ENCODE measurements around the gene SLC15A1. TPM values are rescaled to one million over a fixed set of nuclear protein-coding genes. Genes with fewer than 3 reads are reported as not detected.
A peak's percentile ranks its signal among the peaks of the same experiment; 100 is the strongest.

Gene SLC15A1
- total RNA-seq, 1 donor from 2014 or later: 0.11 TPM

DNA sequence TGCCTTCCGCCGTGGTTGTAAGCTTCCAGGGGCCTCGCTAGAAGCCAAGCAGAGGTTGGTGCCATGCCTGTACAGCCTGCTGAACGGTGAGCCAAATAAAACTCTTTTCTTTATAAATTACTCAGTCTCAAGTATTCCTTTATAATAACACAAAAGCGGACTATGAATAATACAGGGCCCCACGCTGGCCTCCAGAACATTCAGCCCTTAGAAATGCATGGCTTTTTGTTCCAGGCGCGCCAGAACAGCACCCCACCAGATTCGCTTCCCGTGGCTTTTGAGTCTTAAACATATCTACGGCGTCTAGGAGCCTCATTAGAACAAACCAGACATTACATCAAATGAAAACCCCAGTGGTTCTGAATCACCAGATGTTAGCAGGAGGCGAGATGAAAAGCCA is 75.1 kb downstream of the SLC15A1 start:
- Mint-ChIP-seq H3K4me3 (ENCODE audit: unreplicated experiment) (no peak overlapping the region), H3K27me3 (ENCODE audit: unreplicated experiment) (no peaks in the 10 kb centered on the region), H3K9me3 (ENCODE audit: unreplicated experiment) (no peaks in the 10 kb centered on the region), H3K4me1 (ENCODE audit: unreplicated experiment) (peaks cover 52% of the 10 kb centered on the region), H3K27ac (ENCODE audit: unreplicated experiment) (peak overlapping the region; percentile 90), H3K36me3 (ENCODE audit: unreplicated experiment) (no peaks in the 10 kb centered on the region)
- DNase-seq (ENCODE audit: extremely low spot score, unreplicated experiment): no peak
- TF ChIP-seq, protein P1, sequence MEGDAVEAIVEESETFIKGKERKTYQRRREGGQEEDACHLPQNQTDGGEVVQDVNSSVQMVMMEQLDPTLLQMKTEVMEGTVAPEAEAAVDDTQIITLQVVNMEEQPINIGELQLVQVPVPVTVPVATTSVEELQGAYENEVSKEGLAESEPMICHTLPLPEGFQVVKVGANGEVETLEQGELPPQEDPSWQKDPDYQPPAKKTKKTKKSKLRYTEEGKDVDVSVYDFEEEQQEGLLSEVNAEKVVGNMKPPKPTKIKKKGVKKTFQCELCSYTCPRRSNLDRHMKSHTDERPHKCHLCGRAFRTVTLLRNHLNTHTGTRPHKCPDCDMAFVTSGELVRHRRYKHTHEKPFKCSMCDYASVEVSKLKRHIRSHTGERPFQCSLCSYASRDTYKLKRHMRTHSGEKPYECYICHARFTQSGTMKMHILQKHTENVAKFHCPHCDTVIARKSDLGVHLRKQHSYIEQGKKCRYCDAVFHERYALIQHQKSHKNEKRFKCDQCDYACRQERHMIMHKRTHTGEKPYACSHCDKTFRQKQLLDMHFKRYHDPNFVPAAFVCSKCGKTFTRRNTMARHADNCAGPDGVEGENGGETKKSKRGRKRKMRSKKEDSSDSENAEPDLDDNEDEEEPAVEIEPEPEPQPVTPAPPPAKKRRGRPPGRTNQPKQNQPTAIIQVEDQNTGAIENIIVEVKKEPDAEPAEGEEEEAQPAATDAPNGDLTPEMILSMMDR (IDR thresholded peaks at IDR 0.05): no peak

DNA sequence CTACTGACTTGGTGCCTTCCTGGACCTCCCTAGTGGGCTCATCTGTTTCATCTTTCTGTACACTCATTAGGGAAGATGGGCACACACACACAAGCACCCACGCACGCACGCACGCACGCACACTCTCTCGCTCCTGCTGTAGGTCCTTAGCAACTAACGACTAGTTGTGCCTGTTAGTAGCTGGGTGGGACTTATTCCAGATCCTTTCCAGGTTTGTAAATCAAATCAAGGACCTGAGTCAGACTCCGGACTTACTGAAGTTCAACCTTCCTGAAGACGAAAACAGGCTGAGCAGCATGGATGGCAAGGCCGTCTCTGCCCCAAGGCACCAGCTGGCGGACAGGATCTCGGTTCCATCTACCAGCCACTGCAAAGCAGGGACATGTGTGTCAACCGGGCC is 76.2 kb downstream of the SLC15A1 start:
- Mint-ChIP-seq H3K36me3 (ENCODE audit: unreplicated experiment) (no peaks in the 10 kb centered on the region), H3K9me3 (ENCODE audit: unreplicated experiment) (no peaks in the 10 kb centered on the region), H3K4me3 (ENCODE audit: unreplicated experiment) (no peak overlapping the region), H3K27me3 (ENCODE audit: unreplicated experiment) (no peaks in the 10 kb centered on the region), H3K4me1 (ENCODE audit: unreplicated experiment) (peaks cover 46% of the 10 kb centered on the region), H3K27ac (ENCODE audit: unreplicated experiment) (no peak overlapping the region)
- TF ChIP-seq, protein P1 (IDR thresholded peaks at IDR 0.05): no peak
- no peak for DNase-seq (ENCODE audit: extremely low spot score, unreplicated experiment)

DNA sequence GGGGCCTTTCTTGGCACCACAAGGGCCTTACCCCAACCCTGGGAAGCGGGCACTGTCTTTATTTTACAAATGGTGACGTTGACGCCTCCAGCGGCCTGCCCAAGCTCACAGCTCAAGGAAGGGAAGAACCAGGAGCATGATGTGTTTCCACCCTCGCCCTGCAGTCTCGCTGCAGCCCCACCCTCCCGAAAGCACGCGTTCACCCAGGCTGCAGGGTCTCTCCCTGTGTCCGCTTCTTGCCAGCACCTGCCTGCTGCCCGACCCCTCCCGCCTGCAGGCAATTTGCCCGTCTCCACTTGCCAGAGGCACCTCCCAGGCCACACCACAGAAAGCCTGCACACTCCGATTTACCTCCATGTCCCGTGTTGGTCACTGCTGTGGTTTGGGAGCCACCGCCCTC is 76.6 kb downstream of the SLC15A1 start:
- Mint-ChIP-seq H3K4me3 (ENCODE audit: unreplicated experiment) (no peak overlapping the region), H3K27me3 (ENCODE audit: unreplicated experiment) (no peaks in the 10 kb centered on the region), H3K36me3 (ENCODE audit: unreplicated experiment) (no peaks in the 10 kb centered on the region), H3K9me3 (ENCODE audit: unreplicated experiment) (no peaks in the 10 kb centered on the region), H3K27ac (ENCODE audit: unreplicated experiment) (no peak overlapping the region), H3K4me1 (ENCODE audit: unreplicated experiment) (peaks cover 42% of the 10 kb centered on the region)
- no peak for DNase-seq (ENCODE audit: extremely low spot score, unreplicated experiment)
- TF ChIP-seq, protein P1 (IDR thresholded peaks at IDR 0.05): no peak

DNA sequence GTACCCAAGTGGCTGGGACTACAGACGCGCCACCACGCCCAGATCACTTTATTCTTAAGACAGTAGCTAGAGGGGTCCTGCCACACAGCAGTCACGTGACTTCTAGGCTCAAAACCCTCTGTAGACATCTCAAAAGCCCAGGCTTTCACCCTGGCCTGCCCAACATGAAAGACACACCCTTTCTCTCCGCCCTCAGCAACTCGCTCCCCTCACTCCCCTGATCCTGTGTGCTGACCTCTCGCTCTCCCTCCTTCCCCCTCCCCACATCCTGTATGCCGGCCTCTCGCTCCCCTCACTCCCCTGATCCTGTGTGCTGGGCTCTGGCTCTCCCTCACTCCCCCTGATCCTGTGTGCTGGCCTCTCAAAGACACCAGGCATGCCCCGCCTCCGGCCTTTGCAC is 77.4 kb downstream of the SLC15A1 start:
- H3K36me3 Mint-ChIP-seq (ENCODE audit: unreplicated experiment): no peaks in the 10 kb centered on the region
- no peak overlapping the region for H3K27ac Mint-ChIP-seq (ENCODE audit: unreplicated experiment)
- no peaks in the 10 kb centered on the region for H3K27me3 Mint-ChIP-seq (ENCODE audit: unreplicated experiment)
- H3K4me1 Mint-ChIP-seq (ENCODE audit: unreplicated experiment): peaks cover 35% of the 10 kb centered on the region
- DNase-seq (ENCODE audit: extremely low spot score, unreplicated experiment): no peak
- H3K4me3 Mint-ChIP-seq (ENCODE audit: unreplicated experiment): no peak overlapping the region
- TF ChIP-seq, protein P1 (IDR thresholded peaks at IDR 0.05): no peak
- no peaks in the 10 kb centered on the region for H3K9me3 Mint-ChIP-seq (ENCODE audit: unreplicated experiment)

DNA sequence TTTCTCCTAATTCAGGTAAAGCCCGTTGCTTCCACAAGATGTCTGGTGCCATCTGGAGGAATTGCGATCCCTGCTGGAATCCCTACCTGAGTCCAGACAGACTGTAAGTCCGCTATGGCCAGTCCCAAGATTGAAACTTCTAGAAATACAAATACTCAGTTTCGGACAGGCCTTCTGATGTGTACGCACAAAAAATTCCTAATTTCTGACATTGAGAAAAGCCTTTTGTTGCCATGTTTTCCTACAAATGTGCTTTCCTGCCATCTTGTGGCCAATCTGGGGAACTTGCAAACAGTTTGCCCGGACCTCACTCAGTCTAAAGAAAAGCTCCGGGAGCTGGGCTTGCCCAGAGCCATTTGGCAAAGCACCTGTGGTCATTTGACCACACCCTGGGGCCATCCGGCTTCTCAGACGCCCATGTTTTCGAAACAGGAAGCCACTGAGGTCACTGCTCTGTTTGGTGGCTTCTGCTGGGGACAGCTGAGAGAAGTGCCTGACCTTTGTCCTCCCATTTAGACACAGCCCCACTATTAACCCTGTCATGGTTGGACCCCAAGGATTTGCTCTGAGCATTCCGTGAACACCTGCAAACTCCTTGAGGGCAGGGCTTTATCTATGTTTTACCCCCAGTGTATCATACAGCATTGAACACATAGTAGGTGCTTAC is 79.4 kb downstream of the SLC15A1 start:
- Mint-ChIP-seq H3K36me3 (ENCODE audit: unreplicated experiment) (no peaks in the 10 kb centered on the region), H3K4me1 (ENCODE audit: unreplicated experiment) (peaks cover 22% of the 10 kb centered on the region), H3K4me3 (ENCODE audit: unreplicated experiment) (no peak overlapping the region), H3K27me3 (ENCODE audit: unreplicated experiment) (no peaks in the 10 kb centered on the region), H3K9me3 (ENCODE audit: unreplicated experiment) (no peaks in the 10 kb centered on the region), H3K27ac (ENCODE audit: unreplicated experiment) (peak overlapping the region; percentile 31)
- TF ChIP-seq, protein P1 (IDR thresholded peaks at IDR 0.05): peak; percentile 93
- DNase-seq (ENCODE audit: extremely low spot score, unreplicated experiment): no peak

Data from osteocyte (in vitro differentiated cells).